NCI-H2029 (cell line): ENCODE results near the gene KRT16.
"Not testable (repeated sequence)": the region's sequence is repeated elsewhere in the genome, so short reads cannot be mapped to it uniquely, and the experiment has no call there.

Experiments used
- DNase-seq: peaks from one replicate; lab custom pipeline; 2025; lab: John Stamatoyannopoulos, UW

The KRT16 gene

GRCh38 chr17:41647940-41648410 lies 35.4 kb upstream of the KRT16 start:
- no peak for DNase-seq

- DNase-seq, result no peak
Measured at GRCh38 chr17:41647038-41647813, 34.7 kb upstream of the KRT16 start.

- DNase-seq, result no peak
Measured at GRCh38 chr17:41642252-41643156, 29.9 kb upstream of the KRT16 start.

- not testable (repeated sequence) for DNase-seq
Measured at GRCh38 chr17:41640596-41640995, 28.0 kb upstream of the KRT16 start.

GRCh38 chr17:41639492-41640473 lies 27.2 kb upstream of the KRT16 start:
- DNase-seq, result no peak

- no peak for DNase-seq
Measured at GRCh38 chr17:41638941-41639340, 26.4 kb upstream of the KRT16 start.

- no peak for DNase-seq
Measured at GRCh38 chr17:41638194-41638593, 25.6 kb upstream of the KRT16 start.

GRCh38 chr17:41636652-41637051 lies 24.1 kb upstream of the KRT16 start:
- DNase-seq, result no peak

- no peak for DNase-seq
Measured at GRCh38 chr17:41635121-41636097, 22.8 kb upstream of the KRT16 start.

- no peak for DNase-seq
Measured at GRCh38 chr17:41634639-41635038, 22.1 kb upstream of the KRT16 start.

GRCh38 chr17:41633556-41634199 lies 21.1 kb upstream of the KRT16 start:
- no peak for DNase-seq

GRCh38 chr17:41632482-41633105 lies 20.0 kb upstream of the KRT16 start:
- DNase-seq, result no peak

- DNase-seq, result no peak
Measured at GRCh38 chr17:41631898-41632285, 19.3 kb upstream of the KRT16 start.

GRCh38 chr17:41631025-41631897 lies 18.7 kb upstream of the KRT16 start:
- DNase-seq, result no peak

GRCh38 chr17:41629826-41630670 lies 17.5 kb upstream of the KRT16 start:
- DNase-seq, result no peak

- no peak for DNase-seq
Measured at GRCh38 chr17:41629316-41629715, 16.7 kb upstream of the KRT16 start.

GRCh38 chr17:41628621-41629255 lies 16.2 kb upstream of the KRT16 start:
- not testable (repeated sequence) for DNase-seq
